Stomach smooth muscle (tissue), 2 donors: ENCODE results near the gene TRHDE.

Experiments
- H3K27ac ChIP-seq: one replicate; pipeline ENCODE4 v1.7.0; 2013; ENCODE audit warnings: mild to moderate bottlenecking, low read length, inconsistent platforms
- H3K27me3 ChIP-seq, 2 donors: one replicate each; pipeline ENCODE4 v1.7.0; 2013; ENCODE audit warnings: low read length in 2 of 2; ENCODE audit not compliant: insufficient read depth in 2 of 2, control insufficient read depth in 1 of 2
- H3K36me3 ChIP-seq, 2 donors: one replicate each; pipeline ENCODE4 v1.7.0; 2013; ENCODE audit warnings: low read length in 2 of 2; ENCODE audit not compliant: control insufficient read depth in 2 of 2, insufficient read depth in 2 of 2
- H3K4me1 ChIP-seq: one replicate; pipeline ENCODE4 v1.7.0; 2013; ENCODE audit warnings: low read length; ENCODE audit not compliant: control insufficient read depth, insufficient read depth
- H3K4me3 ChIP-seq, 2 donors: one replicate each; pipeline ENCODE4 v1.7.0; 2013; ENCODE audit warnings: low read length in 2 of 2
- H3K9ac ChIP-seq, 2 donors: one replicate each; pipeline ENCODE4 v1.7.0; 2013; ENCODE audit warnings: low read length in 2 of 2, mild to moderate bottlenecking in 1 of 2
- H3K9me3 ChIP-seq, 2 donors: one replicate each; pipeline ENCODE4 v1.7.0; 2013; ENCODE audit warnings: low read length in 2 of 2; ENCODE audit not compliant: control insufficient read depth in 2 of 2
- donor health status: healthy.
- donor health status: Pancreatic carcinoma.

The TRHDE gene

GRCh38 chr12:72273851-72274351 is 1.7 kb downstream of the TRHDE start:
- Histone ChIP-seq H3K4me3 (peak overlapping the region; percentile 48 to 80), H3K27ac (no peak overlapping the region), H3K9ac (no peak overlapping the region), H3K4me1 (peaks cover 20% of the 10 kb centered on the region), H3K36me3 (no peaks in the 10 kb centered on the region), H3K9me3 (no peaks in the 10 kb centered on the region), H3K27me3 (peaks cover 24 to 44% of the 10 kb centered on the region in 2 donors)

GRCh38 chr12:72274931-72275330 is 2.8 kb downstream of the TRHDE start:
- Histone ChIP-seq H3K27me3 (peaks cover 24 to 44% of the 10 kb centered on the region in 2 donors), H3K9me3 (no peaks in the 10 kb centered on the region), H3K9ac (no peak overlapping the region), H3K4me1 (peaks cover 20% of the 10 kb centered on the region), H3K27ac (no peak overlapping the region), H3K4me3 (no peak overlapping the region), H3K36me3 (no peaks in the 10 kb centered on the region)

GRCh38 chr12:72275526-72275925 is 3.4 kb downstream of the TRHDE start:
- peaks cover 24 to 44% of the 10 kb centered on the region in 2 donors for H3K27me3 ChIP-seq
- H3K9ac ChIP-seq, result no peak overlapping the region
- H3K4me3 ChIP-seq, result no peak overlapping the region
- H3K9me3 ChIP-seq, result no peaks in the 10 kb centered on the region
- peaks cover 20% of the 10 kb centered on the region for H3K4me1 ChIP-seq
- H3K27ac ChIP-seq, result no peak overlapping the region
- H3K36me3 ChIP-seq, result no peaks in the 10 kb centered on the region

GRCh38 chr12:72276181-72276805 is 4.1 kb downstream of the TRHDE start:
- Histone ChIP-seq H3K4me3 (no peak overlapping the region), H3K4me1 (peaks cover 19% of the 10 kb centered on the region), H3K27ac (no peak overlapping the region), H3K9me3 (no peaks in the 10 kb centered on the region), H3K9ac (no peak overlapping the region), H3K36me3 (no peaks in the 10 kb centered on the region), H3K27me3 (peaks cover 22 to 40% of the 10 kb centered on the region in 2 donors)

GRCh38 chr12:72277415-72277814 is 5.2 kb downstream of the TRHDE start:
- Histone ChIP-seq H3K27ac (no peak overlapping the region), H3K9me3 (no peaks in the 10 kb centered on the region), H3K9ac (no peak overlapping the region), H3K36me3 (no peaks in the 10 kb centered on the region), H3K27me3 (peaks cover 15 to 37% of the 10 kb centered on the region in 2 donors), H3K4me3 (no peak overlapping the region), H3K4me1 (peaks cover 12% of the 10 kb centered on the region)

- H3K4me3 ChIP-seq, result no peak overlapping the region
- H3K9ac ChIP-seq, result no peak overlapping the region
- H3K27me3 ChIP-seq, result peaks cover 9 to 24% of the 10 kb centered on the region in 2 donors
- no peak overlapping the region for H3K27ac ChIP-seq
- H3K9me3 ChIP-seq, result no peaks in the 10 kb centered on the region
- no peaks in the 10 kb centered on the region for H3K36me3 ChIP-seq
- H3K4me1 ChIP-seq, result no peaks in the 10 kb centered on the region
Observed at GRCh38 chr12:72278894-72279293, 6.7 kb downstream of the TRHDE start.

- H3K4me3 ChIP-seq, result no peak overlapping the region
- H3K9ac ChIP-seq, result no peak overlapping the region
- H3K9me3 ChIP-seq, result no peaks in the 10 kb centered on the region
- peaks cover 0 to 8% of the 10 kb centered on the region in 2 donors for H3K27me3 ChIP-seq
- no peaks in the 10 kb centered on the region for H3K36me3 ChIP-seq
- no peaks in the 10 kb centered on the region for H3K4me1 ChIP-seq
- no peak overlapping the region for H3K27ac ChIP-seq
Observed at GRCh38 chr12:72281126-72281525, 9.0 kb downstream of the TRHDE start.

GRCh38 chr12:72282721-72283120 is 10.6 kb downstream of the TRHDE start:
- no peak overlapping the region for H3K27ac ChIP-seq
- H3K27me3 ChIP-seq, result peaks cover 0 to 3% of the 10 kb centered on the region in 2 donors
- H3K9ac ChIP-seq, result no peak overlapping the region
- no peaks in the 10 kb centered on the region for H3K9me3 ChIP-seq
- no peak overlapping the region for H3K4me3 ChIP-seq
- no peaks in the 10 kb centered on the region for H3K36me3 ChIP-seq
- H3K4me1 ChIP-seq, result no peaks in the 10 kb centered on the region

- Histone ChIP-seq H3K4me1 (no peaks in the 10 kb centered on the region), H3K36me3 (no peaks in the 10 kb centered on the region), H3K4me3 (no peak overlapping the region), H3K9me3 (no peaks in the 10 kb centered on the region), H3K9ac (no peak overlapping the region), H3K27ac (no peak overlapping the region), H3K27me3 (peaks cover 0 to 3% of the 10 kb centered on the region in 2 donors)
Observed at GRCh38 chr12:72285861-72286260, 13.7 kb downstream of the TRHDE start.

GRCh38 chr12:72286526-72286925 is 14.4 kb downstream of the TRHDE start:
- Histone ChIP-seq H3K36me3 (no peaks in the 10 kb centered on the region), H3K9me3 (no peaks in the 10 kb centered on the region), H3K27ac (no peak overlapping the region), H3K9ac (no peak overlapping the region), H3K27me3 (no peaks in the 10 kb centered on the region), H3K4me1 (no peaks in the 10 kb centered on the region), H3K4me3 (no peak overlapping the region)

GRCh38 chr12:72288436-72288835 is 16.3 kb downstream of the TRHDE start:
- Histone ChIP-seq H3K27me3 (no peaks in the 10 kb centered on the region), H3K36me3 (no peaks in the 10 kb centered on the region), H3K9ac (no peak overlapping the region), H3K4me1 (no peaks in the 10 kb centered on the region), H3K4me3 (no peak overlapping the region), H3K9me3 (no peaks in the 10 kb centered on the region), H3K27ac (no peak overlapping the region)
